Tibial artery (tissue), 4 donors: Measurements from ENCODE around the gene DLL1.

ENCODE experiments used
- DNase-seq, 2 donors: peaks; one replicate each; pipeline ENCODE4 v3.0.0-alpha.2; 2019
- H3K27ac ChIP-seq, 2 donors: fragments of 200-600 bp; sonication (generic) in 1 of 2; 1 replicate in 1 of 2; 2 replicates in 1 of 2; pipeline ENCODE4 v1.5.1; 2018 to 2019; ENCODE audit warnings: mild to moderate bottlenecking in 1 of 2
- H3K27me3 ChIP-seq, 2 donors: fragments of 200-600 bp; sonication (generic) in 1 of 2; one replicate each; pipeline versions ENCODE4 v1.5.1 to v1.6.0; 2016 to 2019
- H3K36me3 ChIP-seq, 3 donors: fragments of 200-600 bp; sonication (generic) in 2 of 3; one replicate each; pipeline ENCODE4 v1.5.1; 2016 to 2019; ENCODE audit warnings: mild to moderate bottlenecking in 2 of 3
- H3K4me1 ChIP-seq, 4 donors: fragments of 200-600 bp; sonication (generic) in 2 of 4; 1 replicate in 3 of 4; 2 replicates in 1 of 4; pipeline ENCODE4 v1.5.1; 2016 to 2019
- H3K4me3 ChIP-seq, 2 donors: fragments of 200-600 bp; sonication (generic) in 1 of 2; 1 replicate in 1 of 2; 2 replicates in 1 of 2; pipeline ENCODE4 v1.5.1; 2018 to 2019; ENCODE audit warnings: mild to moderate bottlenecking in 2 of 2
- H3K9me3 ChIP-seq, 3 donors: fragments of 200-600 bp; sonication (generic) in 1 of 3; one replicate each; pipeline ENCODE4 v1.5.1; 2016 to 2019
- CTCF ChIP-seq, 2 experiments: fragments of 200-600 bp in 1 of 2; fragments of 450-650 bp in 1 of 2; IDR thresholded peaks; one replicate each; pipeline ENCODE4 v1.5.1; 2017 to 2019; ENCODE audit warnings: antibody characterized with exemption in 2 of 2, mild to moderate bottlenecking in 1 of 2, moderate library complexity in 1 of 2
- intact Hi-C: fragments of 100-400 bp; cut with DNase I; formaldehyde crosslinking; loops from one replicate; pipeline ENCODE4 v1.15.0; 2023; ENCODE audit warnings: low total_unique reads

Gene DLL1

GRCh38 chr6:170288091-170288631 is 2.7 kb downstream of the DLL1 start:
- intact Hi-C loops = loop anchor here (5.0 kb wide), 1 partner anchor 496 kb away; no protein-coding TSS in a partner anchor
- Histone ChIP-seq H3K4me1 (peaks cover 0 to 45% (median 33%) of the 10 kb centered on the region in 4 donors), H3K27ac (no peak overlapping the region), H3K9me3 (no peaks in the 10 kb centered on the region), H3K27me3 (peaks cover 4 to 54% of the 10 kb centered on the region in 2 donors), H3K36me3 (peaks cover 0 to 25% (median 5%) of the 10 kb centered on the region in 3 donors), H3K4me3 (no peak overlapping the region)
- no peak for TF ChIP-seq CTCF (IDR thresholded peaks at IDR 0.05)
- no peak for DNase-seq

DNA sequence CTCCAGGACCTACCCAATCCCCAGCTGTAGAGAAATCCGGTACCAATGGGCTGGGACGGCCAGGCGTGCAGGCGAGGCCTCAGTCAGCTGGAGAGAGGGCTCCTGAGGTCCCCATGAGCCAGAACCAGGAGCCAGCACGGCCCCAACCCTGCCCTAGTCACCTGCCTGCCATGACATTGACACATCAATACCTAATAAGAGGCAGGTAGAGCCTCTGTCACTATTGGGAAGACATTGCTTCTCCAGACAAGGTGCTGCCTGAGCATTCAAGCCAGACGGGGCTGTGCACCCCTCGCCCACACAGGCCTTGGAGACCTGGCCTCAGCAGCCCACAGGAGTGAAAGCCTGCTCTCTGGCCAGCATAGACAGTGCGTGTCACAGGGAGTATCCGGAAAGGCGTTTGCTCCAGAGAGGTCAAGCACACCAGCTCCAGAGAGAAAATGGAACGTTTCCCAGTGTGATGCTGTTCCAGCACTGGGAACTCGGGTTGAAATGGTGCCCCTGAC is 3.5 kb downstream of the DLL1 start:
- intact Hi-C loops = loop anchor here (5.0 kb wide), 1 partner anchor 495 kb away; no protein-coding TSS in a partner anchor
- H3K4me3 ChIP-seq = no peak overlapping the region
- H3K36me3 ChIP-seq = peaks cover 0 to 32% (median 5%) of the 10 kb centered on the region in 3 donors
- TF ChIP-seq CTCF (IDR thresholded peaks at IDR 0.05) = no peak
- H3K27me3 ChIP-seq = peaks cover 4 to 46% of the 10 kb centered on the region in 2 donors
- H3K27ac ChIP-seq = no peak overlapping the region
- no peaks in the 10 kb centered on the region for H3K9me3 ChIP-seq
- peaks cover 0 to 37% (median 29%) of the 10 kb centered on the region in 4 donors for H3K4me1 ChIP-seq
- no peak for DNase-seq

DNA sequence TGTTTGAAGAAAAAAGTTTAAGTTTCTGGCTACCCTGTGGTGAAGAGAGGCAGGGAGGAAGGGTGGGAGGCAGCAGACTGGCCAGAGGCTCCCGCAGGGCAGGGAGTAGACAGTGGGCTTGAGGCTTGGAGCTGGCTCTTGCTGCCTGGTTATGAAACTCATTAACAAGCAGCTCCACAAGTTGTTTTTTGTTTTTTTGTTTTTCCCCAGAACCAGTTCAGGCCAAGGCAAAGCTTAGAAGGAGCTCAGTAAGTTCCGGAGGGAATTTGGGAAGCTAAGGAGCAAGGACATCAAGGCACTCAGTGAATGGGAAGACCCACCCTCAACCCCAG is 4.0 kb downstream of the DLL1 start:
- H3K27me3 ChIP-seq = peaks cover 4 to 42% of the 10 kb centered on the region in 2 donors

DNA sequence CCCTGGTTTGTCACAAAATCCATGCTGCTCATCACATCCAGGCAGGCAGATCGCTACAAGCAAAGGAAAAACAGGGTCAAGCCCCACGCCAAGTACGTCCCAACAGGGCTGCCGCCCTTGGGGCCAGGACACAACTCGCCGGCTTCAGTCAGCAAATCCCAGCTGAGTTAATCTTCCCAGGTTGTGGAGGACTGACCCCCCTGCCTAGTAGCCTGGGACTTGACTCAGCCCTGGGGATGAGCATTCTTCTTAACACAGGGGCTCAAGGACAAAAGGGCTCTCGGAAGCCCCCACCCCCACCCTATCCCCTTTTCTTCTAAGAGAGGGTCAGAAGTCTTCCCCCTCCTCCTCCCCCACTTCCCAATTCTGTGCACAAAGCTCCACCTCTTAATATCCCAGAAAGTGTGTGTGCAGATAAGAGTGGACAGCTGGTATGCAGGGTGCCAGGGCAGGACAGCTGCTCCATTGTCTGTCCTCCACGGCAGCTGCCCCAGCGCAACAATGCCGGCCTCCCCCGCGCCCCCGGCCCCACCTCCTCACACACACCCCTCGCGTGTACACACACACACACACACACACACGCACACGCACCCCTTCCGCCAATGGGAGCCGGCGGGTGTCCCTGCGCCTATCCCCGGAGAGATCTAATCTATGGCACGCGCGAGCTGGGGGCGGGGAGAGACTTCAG is 4.5 kb downstream of the DLL1 start:
- TF ChIP-seq CTCF (IDR thresholded peaks at IDR 0.05) = no peak
- Histone ChIP-seq H3K27me3 (peaks cover 2 to 37% of the 10 kb centered on the region in 2 donors), H3K9me3 (no peaks in the 10 kb centered on the region), H3K36me3 (peaks cover 0 to 34% (median 5%) of the 10 kb centered on the region in 3 donors), H3K4me1 (peaks cover 0 to 27% (median 19%) of the 10 kb centered on the region in 4 donors), H3K4me3 (no peak overlapping the region), H3K27ac (no peak overlapping the region)
- intact Hi-C loops = loop anchor here (5.0 kb wide), 1 partner anchor 494 kb away; no protein-coding TSS in a partner anchor
- DNase-seq = no peak

More for the DNA sequence above, 4.0 kb downstream of the DLL1 start:
- H3K27ac ChIP-seq = no peak overlapping the region
- no peak for DNase-seq
- peaks cover 0 to 34% (median 5%) of the 10 kb centered on the region in 3 donors for H3K36me3 ChIP-seq
- intact Hi-C loops = loop anchor here (5.0 kb wide), 1 partner anchor 495 kb away; no protein-coding TSS in a partner anchor
- H3K4me3 ChIP-seq = no peak overlapping the region
- H3K4me1 ChIP-seq = peaks cover 0 to 32% (median 24%) of the 10 kb centered on the region in 4 donors
- no peak for TF ChIP-seq CTCF (IDR thresholded peaks at IDR 0.05)
- no peaks in the 10 kb centered on the region for H3K9me3 ChIP-seq

DNA sequence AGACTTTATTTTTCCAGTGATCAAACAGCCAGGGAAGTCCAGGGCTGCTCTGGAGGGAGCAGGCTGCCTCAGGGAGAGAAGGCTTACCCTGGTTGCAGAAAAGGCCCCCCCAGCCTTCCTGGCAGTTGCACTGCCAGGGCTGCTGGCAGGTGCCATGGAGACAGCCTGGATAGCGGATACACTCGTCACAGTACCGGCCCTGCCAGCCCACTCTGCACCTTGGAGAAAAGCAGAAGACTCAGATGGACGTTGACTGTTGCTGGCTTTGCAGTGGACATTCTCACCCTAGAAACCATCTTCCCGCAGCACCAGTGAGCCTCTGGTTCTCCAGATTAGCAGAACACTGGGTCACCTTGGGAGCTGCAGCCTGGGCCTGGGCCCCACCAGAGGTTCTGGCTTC is 5.4 kb downstream of the DLL1 start:
- Histone ChIP-seq H3K27me3 (peaks cover 0 to 34% of the 10 kb centered on the region in 2 donors), H3K27ac (no peak overlapping the region), H3K9me3 (no peaks in the 10 kb centered on the region), H3K36me3 (peaks cover 0 to 34% (median 5%) of the 10 kb centered on the region in 3 donors), H3K4me1 (peaks cover 0 to 18% (median 13%) of the 10 kb centered on the region in 4 donors), H3K4me3 (no peak overlapping the region)
- intact Hi-C loops = loop anchor here (5.0 kb wide), 1 partner anchor 493 kb away; no protein-coding TSS in a partner anchor
- peak in 1 of 2 donors; percentile 52 for DNase-seq
- no peak for TF ChIP-seq CTCF (IDR thresholded peaks at IDR 0.05)
